ENCODE data around the gene FBXL4. TPM values are rescaled to one million over a fixed set of nuclear protein-coding genes. Genes with fewer than 3 reads are reported as not detected.

Gene FBXL4
- total RNA-seq, 1 experiment from 2014 or later = 5.1 TPM

- Histone ChIP-seq H2BK12ac (ENCODE audit: insufficient read length, low read depth, low read length) (no peak overlapping the region), H3K27me3 (ENCODE audit: insufficient read depth, low read length) (peaks cover 52% of the 10 kb centered on the region), H3K18ac (ENCODE audit: insufficient read length, low read depth, low read length) (no peak overlapping the region), H3K56ac (ENCODE audit: insufficient read length, low read depth, low read length) (no peak overlapping the region), H3K4me1 (ENCODE audit: insufficient read depth, low read length) (no peaks in the 10 kb centered on the region), H3K27ac (ENCODE audit: insufficient read length, low read depth, low read length) (no peak overlapping the region), H4K8ac (replicated peaks; ENCODE audit: insufficient read length, low read depth, low read length) (no peak overlapping the region), H2AFZ (ENCODE audit: low read length) (no peak overlapping the region), H3K14ac (ENCODE audit: insufficient read depth, low read length) (no peak overlapping the region), H3K9me3 (ENCODE audit: control insufficient read depth, low read depth, low read length) (no peaks in the 10 kb centered on the region), H2BK15ac (ENCODE audit: low read depth, low read length) (no peak overlapping the region), H3K4ac (ENCODE audit: low read depth, low read length) (no peak overlapping the region), H4K20me1 (ENCODE audit: control insufficient read depth, insufficient read depth, insufficient read length) (no peaks in the 10 kb centered on the region), H2AK5ac (ENCODE audit: insufficient read length, low read length) (no peak overlapping the region), H3K4me2 (ENCODE audit: insufficient read depth, insufficient read length, low read length) (peak overlapping the region; percentile 65), H3T11ph (ENCODE audit: low read length) (no peak overlapping the region), H3K23me2 (ENCODE audit: insufficient read length, low read depth, low read length, poor library complexity, severe bottlenecking) (peaks cover 19% of the 10 kb centered on the region), H2BK20ac (ENCODE audit: low read depth, low read length, poor library complexity, severe bottlenecking) (no peak overlapping the region), H3K9ac (ENCODE audit: extremely low read depth, insufficient read length, low read length) (no peak overlapping the region), H3K79me1 (ENCODE audit: insufficient read depth, low read depth, low read length, poor library complexity, severe bottlenecking) (no peaks in the 10 kb centered on the region), H2BK5ac (ENCODE audit: insufficient read length, low read length) (no peak overlapping the region), H2BK120ac (ENCODE audit: low read depth, low read length, poor library complexity, severe bottlenecking) (no peak overlapping the region), H4K91ac (ENCODE audit: insufficient read length, low read depth, low read length) (no peak overlapping the region), H3K79me2 (ENCODE audit: insufficient read depth, low read length) (no peaks in the 10 kb centered on the region), H4K5ac (ENCODE audit: insufficient read length, low read depth, low read length) (no peak overlapping the region), H3K23ac (ENCODE audit: insufficient read length, low read depth, low read length) (no peak overlapping the region)
- Mint-ChIP-seq H3K27ac (no peak overlapping the region), H3K36me3 (ENCODE audit: insufficient read depth in 1 of 3, low read depth in 3 of 3) (no peaks in the 10 kb centered on the region; a peak in 1 of 7 replicates), H3K4me1 (peaks cover 30 to 37% of the 10 kb centered on the region in 2 experiments), H3K9me3 (no peaks in the 10 kb centered on the region; a peak in 1 of 5 replicates), H3K27me3 (ENCODE audit: low read depth) (peaks cover 94% of the 10 kb centered on the region), H3K4me3 (peak overlapping the region; percentile 46 to 77)
- no peak for TF ChIP-seq CTCF (conservative IDR thresholded peaks at IDR 0.05)
- peak; percentile 55 for DNase-seq
- WGBS (ENCODE audit: extremely low coverage, insufficient read length, low lambda C conversion rate) = no CpG with 5 or more reads among the region's 53 CpGs
These were observed 104.2 kb downstream of the FBXL4 start for GRCh38 chr6:98843271-98844243.

Data from H9 (cell line).